DOHH2 (cell line): ENCODE results near the gene ICOS.
"Not testable (repeated sequence)": the region's sequence is repeated elsewhere in the genome, so short reads cannot be mapped to it uniquely, and the experiment has no call there.

ENCODE experiments used
- H3F3A ChIP-seq: fragments of 200-600 bp; sonication (generic), shearing (Covaris generic); 2 replicates; pipeline ENCODE4 v1.6.0; 2016; ENCODE audit warnings: antibody characterized with exemption, mild to moderate bottlenecking; ENCODE audit not compliant: control insufficient read depth, insufficient read depth
- H3K27ac ChIP-seq: fragments of 200-600 bp; sonication (generic); 2 replicates; pipeline ENCODE4 v1.5.1; 2014; ENCODE audit warnings: low read depth, mild to moderate bottlenecking, low read length, moderate library complexity
- H3K27me3 ChIP-seq: fragments of 200-600 bp; sonication (generic); 2 replicates; pipeline ENCODE4 v1.6.1; 2014; ENCODE audit warnings: mild to moderate bottlenecking, low read length, mixed read lengths; ENCODE audit not compliant: control insufficient read depth
- H3K36me3 ChIP-seq: fragments of 200-600 bp; sonication (generic); 2 replicates; pipeline ENCODE4 v1.6.1; 2014; ENCODE audit warnings: mild to moderate bottlenecking, low read length, moderate library complexity, mixed read lengths; ENCODE audit not compliant: control insufficient read depth
- H3K4me1 ChIP-seq: fragments of 200-600 bp; sonication (generic); 2 replicates; pipeline ENCODE4 v1.6.1; 2014; ENCODE audit warnings: mild to moderate bottlenecking, low read length, mixed read lengths; ENCODE audit not compliant: control insufficient read depth
- H3K4me2 ChIP-seq: fragments of 200-600 bp; sonication (generic); 2 replicates; pipeline ENCODE4 v1.6.0; 2014; ENCODE audit warnings: mild to moderate bottlenecking, low read length, moderate library complexity
- H3K4me3 ChIP-seq: fragments of 200-600 bp; sonication (generic); 2 replicates; pipeline ENCODE4 v1.5.1; 2014; ENCODE audit warnings: mild to moderate bottlenecking, low read length, mixed read lengths
- H3K79me2 ChIP-seq: fragments of 200-600 bp; sonication (generic); 2 replicates; pipeline ENCODE4 v1.6.1; 2014; ENCODE audit warnings: mild to moderate bottlenecking, low read length, mixed read lengths; ENCODE audit not compliant: control insufficient read depth
- H3K9me2 ChIP-seq: fragments of 200-600 bp; sonication (generic); replicated peaks from 2 replicates; pipeline ENCODE4 v1.6.1; 2014; ENCODE audit warnings: mild to moderate bottlenecking, low read length, mixed read lengths; ENCODE audit not compliant: control insufficient read depth
- H3K9me3 ChIP-seq: fragments of 200-600 bp; sonication (generic); 2 replicates; pipeline ENCODE4 v1.6.1; 2014; ENCODE audit warnings: antibody characterized with exemption, low read length, mixed read lengths; ENCODE audit not compliant: control insufficient read depth, insufficient read depth
- H4K20me1 ChIP-seq: fragments of 200-600 bp; sonication (generic); 2 replicates; pipeline ENCODE4 v1.6.0; 2014; ENCODE audit warnings: low read depth, mild to moderate bottlenecking, antibody characterized with exemption, low read length, moderate library complexity; ENCODE audit not compliant: control insufficient read depth, insufficient read depth
- EZH2phosphoT487 ChIP-seq: fragments of 200-600 bp; sonication (generic); IDR thresholded peaks from 2 replicates; pipeline ENCODE4 v1.6.1; 2017; ENCODE audit warnings: borderline replicate concordance, mild to moderate bottlenecking, antibody characterized with exemption, low read length, moderate library complexity, mixed read lengths
- TF ChIP-seq, protein P1 (sequence below): fragments of 200-600 bp; sonication (generic); IDR thresholded peaks from one replicate; pipeline ENCODE4 v1.5.1; 2014; ENCODE audit warnings: antibody characterized with exemption, mild to moderate bottlenecking, low read depth, low read length; ENCODE audit not compliant: poor library complexity, severe bottlenecking

Gene ICOS

DNA sequence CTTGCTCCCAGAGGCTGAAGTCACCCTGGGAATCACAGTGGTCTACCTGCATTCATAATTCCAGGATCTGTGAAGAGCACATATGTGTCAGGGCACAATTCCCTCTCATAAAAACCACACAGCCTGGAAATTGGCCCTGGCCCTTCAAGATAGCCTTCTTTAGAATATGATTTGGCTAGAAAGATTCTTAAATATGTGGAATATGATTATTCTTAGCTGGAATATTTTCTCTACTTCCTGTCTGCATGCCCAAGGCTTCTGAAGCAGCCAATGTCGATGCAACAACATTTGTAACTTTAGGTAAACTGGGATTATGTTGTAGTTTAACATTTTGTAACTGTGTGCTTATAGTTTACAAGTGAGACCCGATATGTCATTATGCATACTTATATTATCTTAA lies 24.2 kb downstream of the ICOS start:
- H3K27me3 ChIP-seq: no peaks in the 10 kb centered on the region; the same call in 1 of the 2 replicates
- no peaks in the 10 kb centered on the region for H3F3A ChIP-seq
- no peaks in the 10 kb centered on the region for H3K79me2 ChIP-seq
- H3K36me3 ChIP-seq: no peaks in the 10 kb centered on the region
- H3K9me3 ChIP-seq: no peaks in the 10 kb centered on the region
- H3K9me2 ChIP-seq: no peaks in the 10 kb centered on the region
- H3K27ac ChIP-seq: no peak overlapping the region
- H4K20me1 ChIP-seq: no peaks in the 10 kb centered on the region
- no peak overlapping the region for H3K4me2 ChIP-seq
- H3K4me3 ChIP-seq: no peak overlapping the region
- no peak for TF ChIP-seq EZH2phosphoT487
- no peaks in the 10 kb centered on the region for H3K4me1 ChIP-seq

DNA sequence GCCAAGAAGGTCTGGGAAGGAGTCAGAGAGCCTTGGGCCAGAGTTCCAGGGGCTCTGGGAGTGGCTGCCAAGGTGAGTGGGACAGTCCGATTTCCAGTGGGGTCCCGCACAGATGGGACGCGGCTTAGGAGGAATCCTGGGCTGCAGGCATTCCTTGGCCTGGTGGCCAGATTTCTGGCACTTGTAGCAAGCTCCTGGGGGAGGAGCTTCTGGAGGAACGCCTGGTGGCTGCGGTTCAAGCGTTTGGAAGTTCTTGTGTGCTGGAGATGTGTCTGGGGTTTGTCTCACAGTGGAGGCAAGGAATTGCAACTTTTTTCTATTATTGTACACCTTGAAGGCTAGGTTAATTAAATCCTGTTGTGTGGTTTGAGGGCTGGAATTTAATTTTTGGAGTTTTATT lies 28.6 kb downstream of the ICOS start:
- not testable (repeated sequence) for H3K79me2 ChIP-seq, H3K27me3 ChIP-seq, H3K9me2 ChIP-seq, H3K4me1 ChIP-seq, H3K4me2 ChIP-seq, H3K27ac ChIP-seq, H3K36me3 ChIP-seq, H3F3A ChIP-seq, H3K9me3 ChIP-seq, H3K4me3 ChIP-seq, H4K20me1 ChIP-seq

DNA sequence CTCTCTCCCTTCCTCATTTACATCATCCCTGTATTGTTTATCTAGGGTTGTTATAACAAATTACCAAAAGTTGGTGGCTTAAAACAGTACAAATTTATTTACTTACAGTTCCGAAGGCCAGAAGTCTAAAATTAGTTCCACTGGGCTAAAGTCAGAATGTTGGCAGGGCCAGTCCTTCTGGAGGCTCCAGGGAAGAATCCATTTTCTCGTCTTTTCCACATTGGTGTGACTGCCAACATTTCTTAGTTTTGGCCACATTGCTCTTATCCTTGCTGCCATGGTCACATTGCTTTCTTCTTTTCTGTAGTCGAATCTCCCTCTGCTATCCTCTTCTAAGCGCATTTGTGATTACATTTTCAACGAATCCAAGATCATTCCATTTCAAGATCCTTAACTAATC lies 34.7 kb downstream of the ICOS start:
- Histone ChIP-seq H3K4me3 (no peak overlapping the region), H3K27me3 (peaks cover 4% of the 10 kb centered on the region; the same call in 1 of the 2 replicates), H3K79me2 (no peaks in the 10 kb centered on the region), H3K36me3 (no peaks in the 10 kb centered on the region), H3K9me3 (no peaks in the 10 kb centered on the region), H3K9me2 (no peaks in the 10 kb centered on the region), H3K27ac (no peak overlapping the region), H4K20me1 (no peaks in the 10 kb centered on the region), H3K4me2 (no peak overlapping the region), H3F3A (no peaks in the 10 kb centered on the region), H3K4me1 (no peaks in the 10 kb centered on the region)
- no peak for TF ChIP-seq EZH2phosphoT487
- TF ChIP-seq, protein P1, sequence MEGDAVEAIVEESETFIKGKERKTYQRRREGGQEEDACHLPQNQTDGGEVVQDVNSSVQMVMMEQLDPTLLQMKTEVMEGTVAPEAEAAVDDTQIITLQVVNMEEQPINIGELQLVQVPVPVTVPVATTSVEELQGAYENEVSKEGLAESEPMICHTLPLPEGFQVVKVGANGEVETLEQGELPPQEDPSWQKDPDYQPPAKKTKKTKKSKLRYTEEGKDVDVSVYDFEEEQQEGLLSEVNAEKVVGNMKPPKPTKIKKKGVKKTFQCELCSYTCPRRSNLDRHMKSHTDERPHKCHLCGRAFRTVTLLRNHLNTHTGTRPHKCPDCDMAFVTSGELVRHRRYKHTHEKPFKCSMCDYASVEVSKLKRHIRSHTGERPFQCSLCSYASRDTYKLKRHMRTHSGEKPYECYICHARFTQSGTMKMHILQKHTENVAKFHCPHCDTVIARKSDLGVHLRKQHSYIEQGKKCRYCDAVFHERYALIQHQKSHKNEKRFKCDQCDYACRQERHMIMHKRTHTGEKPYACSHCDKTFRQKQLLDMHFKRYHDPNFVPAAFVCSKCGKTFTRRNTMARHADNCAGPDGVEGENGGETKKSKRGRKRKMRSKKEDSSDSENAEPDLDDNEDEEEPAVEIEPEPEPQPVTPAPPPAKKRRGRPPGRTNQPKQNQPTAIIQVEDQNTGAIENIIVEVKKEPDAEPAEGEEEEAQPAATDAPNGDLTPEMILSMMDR: no peak

DNA sequence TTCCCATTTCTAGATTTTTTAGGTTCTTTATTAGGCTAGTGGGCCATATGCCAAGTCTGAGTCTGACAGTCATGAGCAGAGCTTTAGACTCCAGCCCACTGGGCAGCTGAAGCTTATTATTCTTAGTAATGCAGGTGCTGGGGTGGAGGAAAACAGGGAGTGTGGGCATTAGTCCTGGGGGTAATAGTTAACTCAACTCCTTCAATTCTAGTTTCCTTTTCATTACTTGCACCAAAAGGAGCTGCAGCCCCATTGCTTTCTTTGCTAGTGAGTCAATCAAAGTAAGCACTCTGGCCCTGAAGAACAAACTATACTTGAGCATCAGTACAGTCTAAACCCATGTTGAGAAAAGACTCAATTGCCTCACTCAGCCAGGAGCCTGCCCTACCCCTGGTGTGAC lies 35.5 kb downstream of the ICOS start:
- no peak overlapping the region for H3K4me2 ChIP-seq
- TF ChIP-seq EZH2phosphoT487: no peak
- TF ChIP-seq, protein P1: no peak

More for the DNA sequence above, 35.5 kb downstream of the ICOS start:
- no peaks in the 10 kb centered on the region for H3K79me2 ChIP-seq
- H3K4me1 ChIP-seq: no peaks in the 10 kb centered on the region
- H3K9me2 ChIP-seq: no peaks in the 10 kb centered on the region
- H3K27ac ChIP-seq: no peak overlapping the region
- H3K27me3 ChIP-seq: peaks cover 4% of the 10 kb centered on the region; the same call in 1 of the 2 replicates
- H3K36me3 ChIP-seq: no peaks in the 10 kb centered on the region
- H3F3A ChIP-seq: no peaks in the 10 kb centered on the region
- no peak overlapping the region for H3K4me3 ChIP-seq
- no peaks in the 10 kb centered on the region for H3K9me3 ChIP-seq
- no peaks in the 10 kb centered on the region for H4K20me1 ChIP-seq
